ENCODE measurements around the gene PSMA7.
"Not testable (repeated sequence)": the region's sequence is repeated elsewhere in the genome, so short reads cannot be mapped to it uniquely, and the experiment has no call there.

The PSMA7 gene

DNA sequence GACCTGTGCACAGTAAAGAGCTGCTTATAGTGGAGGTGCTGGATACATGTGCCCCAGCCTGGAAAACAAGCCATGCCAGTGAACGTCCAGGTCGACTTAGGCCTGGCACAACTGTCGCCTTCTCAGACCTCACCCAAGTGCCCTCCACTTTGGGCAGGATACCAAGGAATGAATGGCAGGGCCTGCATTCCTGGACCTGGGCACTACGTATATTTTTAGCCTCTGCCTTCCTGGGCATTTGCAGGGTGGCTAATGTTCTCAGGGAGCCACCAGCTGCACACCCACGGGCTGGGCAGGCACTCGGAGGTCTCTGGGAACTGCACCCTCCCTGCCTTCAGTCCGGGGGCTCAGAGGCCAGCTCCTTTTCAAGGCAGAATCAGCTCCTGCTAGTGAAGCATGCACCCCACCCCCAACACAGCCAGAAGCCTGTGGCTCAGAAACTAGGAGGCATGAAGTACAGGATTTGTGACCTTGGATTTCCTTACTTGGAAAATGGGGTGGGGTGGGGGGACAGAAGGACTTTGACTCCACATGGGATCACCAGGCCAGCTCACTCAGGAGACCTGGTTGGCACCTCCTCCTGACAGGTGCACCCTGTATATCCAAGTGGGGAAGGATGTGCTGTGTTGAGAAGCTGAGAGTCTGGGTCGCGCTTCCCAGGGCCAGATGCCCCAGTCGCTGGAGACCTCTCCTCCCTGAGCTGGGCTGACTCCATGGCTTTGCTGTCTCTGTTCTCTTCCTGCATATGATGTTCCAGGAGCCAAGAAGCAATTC, 23.4 kb downstream of the PSMA7 start:
- H3K27ac ChIP-seq: no peak overlapping the region
- TF ChIP-seq CTCF (conservative IDR thresholded peaks at IDR 0.05): no peak
- TF ChIP-seq ZFX (IDR thresholded peaks at IDR 0.05): no peak

DNA sequence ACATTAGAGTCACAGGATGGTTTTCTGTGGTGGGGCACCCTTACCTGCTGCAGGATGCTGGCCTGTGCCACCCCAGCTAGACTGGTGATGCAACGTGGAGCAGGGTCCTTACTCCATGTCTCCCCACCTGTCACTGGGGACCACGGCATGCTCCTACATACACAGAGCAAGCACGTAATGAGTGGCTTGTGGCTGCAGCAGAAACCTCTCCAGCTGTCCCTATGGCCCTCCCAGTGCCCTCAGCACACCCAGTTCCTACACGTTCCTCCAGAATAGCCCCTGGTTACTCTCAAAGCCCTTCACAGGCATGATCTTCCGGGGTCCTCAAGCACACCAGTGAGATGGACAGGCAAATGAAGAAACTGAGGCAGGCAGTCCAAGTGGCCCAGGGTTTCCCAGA, 24.1 kb downstream of the PSMA7 start:
- no peak overlapping the region for H3K27ac ChIP-seq
- TF ChIP-seq ZFX (IDR thresholded peaks at IDR 0.05) (no peak), CTCF (conservative IDR thresholded peaks at IDR 0.05) (no peak)

- H3K27ac ChIP-seq: no peak overlapping the region
- TF ChIP-seq CTCF (conservative IDR thresholded peaks at IDR 0.05) (no peak), ZFX (IDR thresholded peaks at IDR 0.05) (no peak)
These were observed 24.8 kb downstream of the PSMA7 start for GRCh38 chr20:62118113-62119043.

DNA sequence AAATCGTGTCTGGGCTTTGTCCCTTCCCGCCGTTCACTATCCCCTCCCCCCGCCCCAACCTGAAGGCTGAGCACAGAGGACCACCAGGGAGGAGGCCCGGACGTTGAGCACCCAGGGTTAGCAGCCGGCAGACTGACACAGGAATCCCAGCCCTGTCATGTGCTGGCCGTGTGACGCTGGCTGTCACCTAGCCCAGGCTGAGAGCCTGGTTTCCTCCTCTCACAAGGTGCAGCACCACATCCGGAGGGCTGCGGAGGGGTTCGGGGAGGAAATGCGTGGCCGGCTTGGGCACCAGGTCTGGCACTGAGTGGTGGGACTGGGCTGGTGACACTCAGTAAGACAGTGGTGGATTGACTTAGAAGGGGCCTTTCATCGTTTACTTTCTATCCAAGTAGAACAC, 25.5 kb downstream of the PSMA7 start:
- TF ChIP-seq CTCF (conservative IDR thresholded peaks at IDR 0.05): no peak
- no peak for TF ChIP-seq ZFX (IDR thresholded peaks at IDR 0.05)
- H3K27ac ChIP-seq: no peak overlapping the region

DNA sequence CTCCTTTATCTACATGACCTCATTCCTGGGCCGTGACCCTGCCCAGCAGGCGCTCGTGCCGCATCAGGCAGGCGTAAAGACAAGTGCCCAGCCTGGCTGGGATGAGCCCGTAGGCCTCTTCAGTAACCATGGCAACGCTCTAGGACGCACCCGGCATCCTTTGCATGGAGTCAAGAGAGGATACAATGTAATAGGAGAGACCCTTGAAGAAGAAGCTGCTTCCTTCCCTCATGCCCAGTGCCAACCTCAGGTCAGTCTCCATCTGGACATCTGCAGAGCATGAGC, 25.9 kb downstream of the PSMA7 start:
- no peak for TF ChIP-seq CTCF (conservative IDR thresholded peaks at IDR 0.05)
- no peak for TF ChIP-seq ZFX (IDR thresholded peaks at IDR 0.05)
- H3K27ac ChIP-seq: no peak overlapping the region

- no peak overlapping the region for H3K27ac ChIP-seq
- TF ChIP-seq CTCF (conservative IDR thresholded peaks at IDR 0.05): no peak
- no peak for TF ChIP-seq ZFX (IDR thresholded peaks at IDR 0.05)
These were observed 26.4 kb downstream of the PSMA7 start for GRCh38 chr20:62116558-62117361.

DNA sequence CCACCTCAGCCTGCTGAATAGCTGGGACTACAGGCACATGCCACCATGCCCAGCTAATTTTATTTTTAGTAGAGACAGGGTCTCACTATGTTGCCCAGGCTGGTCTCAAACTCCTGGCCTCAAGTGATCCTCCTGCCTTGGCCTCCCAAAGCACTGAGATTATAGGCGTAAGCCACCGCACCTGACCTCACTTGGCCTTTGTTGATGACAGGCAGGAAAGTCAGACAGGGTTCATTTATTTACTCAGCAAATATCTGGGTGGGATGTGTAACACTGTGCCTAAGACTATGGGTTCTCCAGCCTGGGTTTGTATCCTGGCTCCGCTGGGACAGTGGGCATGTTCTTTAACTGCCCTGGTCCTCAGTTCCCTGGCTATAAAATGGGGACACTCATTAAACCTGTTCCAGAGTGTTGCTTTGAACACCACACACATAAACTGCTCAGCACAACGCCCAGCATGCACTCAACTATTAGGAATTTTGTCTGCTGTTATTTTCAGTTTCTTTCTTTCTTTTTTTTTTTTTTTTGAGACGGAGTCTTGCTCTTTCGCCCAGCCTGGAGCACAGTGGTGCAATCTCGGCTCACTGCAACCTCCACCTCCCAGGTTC, 27.3 kb downstream of the PSMA7 start:
- not testable (repeated sequence) for H3K27ac ChIP-seq
